HCT116 (cell line): ENCODE data around the gene C17orf100.

Experiments used
- CBX3 ChIP-seq: IDR thresholded peaks from 2 replicates; pipeline ENCODE4 v1.6.1; 2012; ENCODE audit warnings: low read depth
- CEBPB ChIP-seq: IDR thresholded peaks from 2 replicates; pipeline ENCODE4 v1.6.1; 2012; ENCODE audit warnings: low read depth
- EGR1 ChIP-seq: IDR thresholded peaks from 2 replicates; pipeline ENCODE4 v1.6.1; 2012; ENCODE audit warnings: low read depth
- ELF1 ChIP-seq: IDR thresholded peaks from 2 replicates; pipeline ENCODE4 v1.6.1; 2012; ENCODE audit warnings: low read depth, borderline replicate concordance
- EZH2 ChIP-seq: fragments of 200-600 bp; sonication (generic); IDR thresholded peaks from 2 replicates; pipeline ENCODE4 v1.6.1; 2017; ENCODE audit warnings: antibody characterized with exemption, mixed run types
- EZH2phosphoT487 ChIP-seq: fragments of 200-600 bp; IDR thresholded peaks from 2 replicates; pipeline ENCODE4 v1.6.1; 2018; ENCODE audit warnings: antibody characterized with exemption, borderline replicate concordance
- POLR2A ChIP-seq: IDR thresholded peaks from 2 replicates; pipeline ENCODE4 v1.7.0; 2011; ENCODE audit warnings: borderline replicate concordance; ENCODE audit not compliant: insufficient read depth, insufficient read length; ENCODE audit errors: extremely low read depth
- POLR2AphosphoS5 ChIP-seq: IDR thresholded peaks from 2 replicates; pipeline ENCODE4 v1.6.1; 2011; ENCODE audit warnings: mild to moderate bottlenecking, low read depth, low read length, moderate library complexity
- RAD21 ChIP-seq: IDR thresholded peaks from 2 replicates; pipeline ENCODE4 v1.6.1; 2012; ENCODE audit warnings: low read depth, mild to moderate bottlenecking
- ZNF274 ChIP-seq: fragments of 200-500 bp; sonication (Bioruptor generic); IDR thresholded peaks from 2 replicates; pipeline ENCODE4 v1.6.1; 2014; ENCODE audit warnings: mild to moderate bottlenecking, low read depth, low read length, inconsistent platforms
- TF ChIP-seq, protein P1 (sequence below), 3 experiments: fragments of 200-600 bp in 1 of 3; sonication (generic) in 1 of 3; IDR thresholded peaks in 2 of 3; conservative IDR thresholded peaks in 1 of 3; 2 replicates each; pipeline ENCODE4 v1.5.1; 2012 to 2017; ENCODE audit warnings: low read depth in 2 of 3, low read length in 2 of 3, antibody characterized with exemption in 1 of 3, borderline replicate concordance in 1 of 3, control low read depth in 1 of 3, mild to moderate bottlenecking in 1 of 3, mixed read lengths in 1 of 3, mixed run types in 1 of 3, moderate library complexity in 1 of 3; ENCODE audit not compliant: insufficient read depth in 1 of 3
- TF ChIP-seq, protein P2 (sequence below): IDR thresholded peaks from 2 replicates; pipeline ENCODE4 v1.6.1; 2012
- TF ChIP-seq, protein P3 (sequence below): IDR thresholded peaks from 2 replicates; pipeline ENCODE4 v1.6.1; 2012
- TF ChIP-seq, protein P4 (sequence below): IDR thresholded peaks from 2 replicates; pipeline ENCODE4 v1.6.1; 2011; ENCODE audit warnings: mild to moderate bottlenecking, low read length, moderate library complexity; ENCODE audit not compliant: insufficient replicate concordance; ENCODE audit errors: extremely low read depth

DNA sequence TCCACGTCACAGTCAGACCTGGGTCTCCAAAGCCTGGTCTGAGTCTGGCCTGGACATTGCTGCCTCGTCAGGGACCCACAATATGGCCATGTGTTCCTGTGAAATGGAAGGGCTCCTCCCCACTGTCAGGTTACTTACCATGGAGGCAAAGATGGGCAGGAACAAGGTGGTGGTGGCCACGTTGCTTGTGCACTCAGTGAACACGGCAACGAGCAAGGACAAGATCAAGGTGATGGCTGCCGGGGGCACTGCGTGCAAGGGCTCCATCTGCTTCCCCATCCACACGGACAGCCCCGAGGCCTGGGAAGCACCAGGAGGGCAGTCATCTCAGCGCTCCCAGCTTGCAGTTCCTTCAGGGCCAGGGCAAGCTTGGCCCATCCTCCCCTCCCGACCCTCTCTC, 39.1 kb downstream of the C17orf100 start:
- TF ChIP-seq, protein P1, sequence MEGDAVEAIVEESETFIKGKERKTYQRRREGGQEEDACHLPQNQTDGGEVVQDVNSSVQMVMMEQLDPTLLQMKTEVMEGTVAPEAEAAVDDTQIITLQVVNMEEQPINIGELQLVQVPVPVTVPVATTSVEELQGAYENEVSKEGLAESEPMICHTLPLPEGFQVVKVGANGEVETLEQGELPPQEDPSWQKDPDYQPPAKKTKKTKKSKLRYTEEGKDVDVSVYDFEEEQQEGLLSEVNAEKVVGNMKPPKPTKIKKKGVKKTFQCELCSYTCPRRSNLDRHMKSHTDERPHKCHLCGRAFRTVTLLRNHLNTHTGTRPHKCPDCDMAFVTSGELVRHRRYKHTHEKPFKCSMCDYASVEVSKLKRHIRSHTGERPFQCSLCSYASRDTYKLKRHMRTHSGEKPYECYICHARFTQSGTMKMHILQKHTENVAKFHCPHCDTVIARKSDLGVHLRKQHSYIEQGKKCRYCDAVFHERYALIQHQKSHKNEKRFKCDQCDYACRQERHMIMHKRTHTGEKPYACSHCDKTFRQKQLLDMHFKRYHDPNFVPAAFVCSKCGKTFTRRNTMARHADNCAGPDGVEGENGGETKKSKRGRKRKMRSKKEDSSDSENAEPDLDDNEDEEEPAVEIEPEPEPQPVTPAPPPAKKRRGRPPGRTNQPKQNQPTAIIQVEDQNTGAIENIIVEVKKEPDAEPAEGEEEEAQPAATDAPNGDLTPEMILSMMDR (IDR thresholded peaks at IDR 0.05 in 2 of 3, conservative IDR thresholded peaks at IDR 0.05 in 1 of 3; ENCODE audit: borderline replicate concordance in 1 of 3, insufficient read depth in 1 of 3, low read depth in 2 of 3, low read length in 2 of 3): no peak
- TF ChIP-seq POLR2A (no peak), EZH2 (no peak), ZNF274 (no peak), RAD21 (no peak), CEBPB (no peak), CBX3 (no peak), POLR2AphosphoS5 (no peak), EGR1 (no peak), ELF1 (no peak), EZH2phosphoT487 (no peak)
- TF ChIP-seq, protein P2, sequence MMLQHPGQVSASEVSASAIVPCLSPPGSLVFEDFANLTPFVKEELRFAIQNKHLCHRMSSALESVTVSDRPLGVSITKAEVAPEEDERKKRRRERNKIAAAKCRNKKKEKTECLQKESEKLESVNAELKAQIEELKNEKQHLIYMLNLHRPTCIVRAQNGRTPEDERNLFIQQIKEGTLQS: no peak
- TF ChIP-seq, protein P3, sequence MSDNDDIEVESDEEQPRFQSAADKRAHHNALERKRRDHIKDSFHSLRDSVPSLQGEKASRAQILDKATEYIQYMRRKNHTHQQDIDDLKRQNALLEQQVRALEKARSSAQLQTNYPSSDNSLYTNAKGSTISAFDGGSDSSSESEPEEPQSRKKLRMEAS: no peak
- TF ChIP-seq, protein P4, sequence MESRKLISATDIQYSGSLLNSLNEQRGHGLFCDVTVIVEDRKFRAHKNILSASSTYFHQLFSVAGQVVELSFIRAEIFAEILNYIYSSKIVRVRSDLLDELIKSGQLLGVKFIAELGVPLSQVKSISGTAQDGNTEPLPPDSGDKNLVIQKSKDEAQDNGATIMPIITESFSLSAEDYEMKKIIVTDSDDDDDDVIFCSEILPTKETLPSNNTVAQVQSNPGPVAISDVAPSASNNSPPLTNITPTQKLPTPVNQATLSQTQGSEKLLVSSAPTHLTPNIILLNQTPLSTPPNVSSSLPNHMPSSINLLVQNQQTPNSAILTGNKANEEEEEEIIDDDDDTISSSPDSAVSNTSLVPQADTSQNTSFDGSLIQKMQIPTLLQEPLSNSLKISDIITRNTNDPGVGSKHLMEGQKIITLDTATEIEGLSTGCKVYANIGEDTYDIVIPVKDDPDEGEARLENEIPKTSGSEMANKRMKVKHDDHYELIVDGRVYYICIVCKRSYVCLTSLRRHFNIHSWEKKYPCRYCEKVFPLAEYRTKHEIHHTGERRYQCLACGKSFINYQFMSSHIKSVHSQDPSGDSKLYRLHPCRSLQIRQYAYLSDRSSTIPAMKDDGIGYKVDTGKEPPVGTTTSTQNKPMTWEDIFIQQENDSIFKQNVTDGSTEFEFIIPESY: no peak
